Smooth muscle cell of the brain vasculature (primary cell): ENCODE results near the gene TBCE.
"Not testable (repeated sequence)": the region's sequence is repeated elsewhere in the genome, so short reads cannot be mapped to it uniquely, and the experiment has no call there.

ENCODE experiments used
- DNase-seq: peaks from one replicate; pipeline ENCODE4 v3.0.0-alpha.2; 2012; ENCODE audit warnings: low read depth, low spot score

Gene TBCE

GRCh38 chr1:235351898-235352297 is 15.3 kb upstream of the TBCE start:
- DNase-seq, result no peak

- DNase-seq, result no peak
Measured at GRCh38 chr1:235357485-235358373, 9.5 kb upstream of the TBCE start.

GRCh38 chr1:235358899-235359298 is 8.3 kb upstream of the TBCE start:
- no peak for DNase-seq

- DNase-seq, result not testable (repeated sequence)
Measured at GRCh38 chr1:235364189-235364588, 3.0 kb upstream of the TBCE start.

GRCh38 chr1:235366286-235366685 is 941 bp upstream of the TBCE start:
- no peak for DNase-seq

- no peak for DNase-seq
Measured at GRCh38 chr1:235368428-235368827, 1.2 kb downstream of the TBCE start.

GRCh38 chr1:235369802-235370201 is 2.6 kb downstream of the TBCE start:
- DNase-seq, result no peak

- no peak for DNase-seq
Measured at GRCh38 chr1:235375919-235376605, 8.8 kb downstream of the TBCE start.

- DNase-seq, result not testable (repeated sequence)
Measured at GRCh38 chr1:235378134-235378735, 11.0 kb downstream of the TBCE start.

GRCh38 chr1:235381955-235382739 is 14.9 kb downstream of the TBCE start:
- DNase-seq, result not testable (repeated sequence)

- not testable (repeated sequence) for DNase-seq
Measured at GRCh38 chr1:235385633-235386032, 18.4 kb downstream of the TBCE start.

GRCh38 chr1:235391874-235392273 is 24.6 kb downstream of the TBCE start:
- DNase-seq, result no peak

GRCh38 chr1:235397733-235398132 is 30.5 kb downstream of the TBCE start:
- no peak for DNase-seq

GRCh38 chr1:235399661-235400060 is 32.4 kb downstream of the TBCE start:
- DNase-seq, result no peak

- DNase-seq, result no peak
Measured at GRCh38 chr1:235401251-235401650, 34.0 kb downstream of the TBCE start.

- DNase-seq, result no peak
Measured at GRCh38 chr1:235402457-235403200, 35.4 kb downstream of the TBCE start.

GRCh38 chr1:235403593-235403992 is 36.4 kb downstream of the TBCE start:
- no peak for DNase-seq

GRCh38 chr1:235404190-235404589 is 37.0 kb downstream of the TBCE start:
- no peak for DNase-seq

GRCh38 chr1:235407419-235407818 is 40.2 kb downstream of the TBCE start:
- DNase-seq, result no peak

GRCh38 chr1:235408503-235408960 is 41.3 kb downstream of the TBCE start:
- DNase-seq, result no peak
